ENCODE results near the gene CSRP3. TPM values are rescaled to one million over a fixed set of nuclear protein-coding genes. Genes with fewer than 3 reads are reported as not detected.

CSRP3 gene
- polyA plus RNA-seq, 3 donors from 2014 or later, result not detected

- Mint-ChIP-seq H3K27me3 (ENCODE audit: low read depth in 3 of 3) (peaks cover 0 to 2% (median 0%) of the 10 kb centered on the region in 3 donors), H3K27ac (no peak overlapping the region), H3K9me3 (no peaks in the 10 kb centered on the region), H3K4me3 (no peak overlapping the region), H3K4me1 (no peaks in the 10 kb centered on the region), H3K36me3 (peaks cover 4 to 18% (median 7%) of the 10 kb centered on the region in 3 donors)
- DNase-seq, result no peak
Observed at GRCh38 chr11:19187833-19188258, 13.9 kb downstream of the CSRP3 start.

GRCh38 chr11:19187114-19187832 is 14.5 kb downstream of the CSRP3 start:
- H3K9me3 Mint-ChIP-seq, result no peaks in the 10 kb centered on the region
- H3K27me3 Mint-ChIP-seq (ENCODE audit: low read depth in 3 of 3), result no peaks in the 10 kb centered on the region
- no peak for DNase-seq
- peaks cover 4 to 18% (median 7%) of the 10 kb centered on the region in 3 donors for H3K36me3 Mint-ChIP-seq
- H3K27ac Mint-ChIP-seq, result no peak overlapping the region
- H3K4me3 Mint-ChIP-seq, result no peak overlapping the region
- no peaks in the 10 kb centered on the region for H3K4me1 Mint-ChIP-seq

GRCh38 chr11:19185516-19186052 is 16.2 kb downstream of the CSRP3 start:
- no peak overlapping the region for H3K4me3 Mint-ChIP-seq
- H3K4me1 Mint-ChIP-seq, result no peaks in the 10 kb centered on the region
- no peaks in the 10 kb centered on the region for H3K27me3 Mint-ChIP-seq (ENCODE audit: low read depth in 3 of 3)
- peaks cover 4 to 18% (median 12%) of the 10 kb centered on the region in 3 donors for H3K36me3 Mint-ChIP-seq
- H3K9me3 Mint-ChIP-seq, result no peaks in the 10 kb centered on the region
- DNase-seq, result no peak
- no peak overlapping the region for H3K27ac Mint-ChIP-seq

GRCh38 chr11:19185036-19185435 is 16.7 kb downstream of the CSRP3 start:
- Mint-ChIP-seq H3K36me3 (peaks cover 4 to 23% (median 12%) of the 10 kb centered on the region in 3 donors), H3K4me3 (no peak overlapping the region), H3K4me1 (no peaks in the 10 kb centered on the region), H3K27ac (no peak overlapping the region), H3K27me3 (ENCODE audit: low read depth in 3 of 3) (no peaks in the 10 kb centered on the region), H3K9me3 (no peaks in the 10 kb centered on the region)
- no peak for DNase-seq

GRCh38 chr11:19183646-19184045 is 18.1 kb downstream of the CSRP3 start:
- no peaks in the 10 kb centered on the region for H3K9me3 Mint-ChIP-seq
- no peak overlapping the region for H3K4me3 Mint-ChIP-seq
- H3K27me3 Mint-ChIP-seq (ENCODE audit: low read depth in 3 of 3), result no peaks in the 10 kb centered on the region
- peaks cover 4 to 25% (median 12%) of the 10 kb centered on the region in 3 donors for H3K36me3 Mint-ChIP-seq
- no peak for DNase-seq
- H3K4me1 Mint-ChIP-seq, result no peaks in the 10 kb centered on the region
- H3K27ac Mint-ChIP-seq, result no peak overlapping the region

- Mint-ChIP-seq H3K4me3 (no peak overlapping the region), H3K9me3 (no peaks in the 10 kb centered on the region), H3K27ac (no peak overlapping the region), H3K36me3 (peaks cover 4 to 26% (median 19%) of the 10 kb centered on the region in 3 donors), H3K4me1 (no peaks in the 10 kb centered on the region), H3K27me3 (ENCODE audit: low read depth in 3 of 3) (no peaks in the 10 kb centered on the region)
- no peak for DNase-seq
Observed at GRCh38 chr11:19181531-19182261, 20.1 kb downstream of the CSRP3 start.

- peaks cover 25 to 44% (median 35%) of the 10 kb centered on the region in 3 donors for H3K36me3 Mint-ChIP-seq
- no peak overlapping the region for H3K4me3 Mint-ChIP-seq
- DNase-seq, result no peak
- no peaks in the 10 kb centered on the region for H3K9me3 Mint-ChIP-seq
- no peaks in the 10 kb centered on the region for H3K4me1 Mint-ChIP-seq
- peaks cover 0 to 2% (median 0%) of the 10 kb centered on the region in 3 donors for H3K27me3 Mint-ChIP-seq (ENCODE audit: low read depth in 3 of 3)
- no peak overlapping the region for H3K27ac Mint-ChIP-seq
Observed at GRCh38 chr11:19176629-19177186, 25.1 kb downstream of the CSRP3 start.

- peaks cover 0 to 2% (median 0%) of the 10 kb centered on the region in 3 donors for H3K27me3 Mint-ChIP-seq (ENCODE audit: low read depth in 3 of 3)
- no peaks in the 10 kb centered on the region for H3K9me3 Mint-ChIP-seq
- H3K27ac Mint-ChIP-seq, result no peak overlapping the region
- H3K36me3 Mint-ChIP-seq, result peaks cover 26 to 48% (median 41%) of the 10 kb centered on the region in 3 donors
- H3K4me3 Mint-ChIP-seq, result no peak overlapping the region
- no peaks in the 10 kb centered on the region for H3K4me1 Mint-ChIP-seq
- DNase-seq, result no peak
Observed at GRCh38 chr11:19173964-19174638, 27.7 kb downstream of the CSRP3 start.

- H3K27ac Mint-ChIP-seq, result peak overlapping the region in 1 of 6 donors; percentile 45
- no peaks in the 10 kb centered on the region for H3K4me1 Mint-ChIP-seq
- peaks cover 0 to 2% (median 0%) of the 10 kb centered on the region in 3 donors for H3K27me3 Mint-ChIP-seq (ENCODE audit: low read depth in 3 of 3)
- no peaks in the 10 kb centered on the region for H3K9me3 Mint-ChIP-seq
- H3K4me3 Mint-ChIP-seq, result no peak overlapping the region
- H3K36me3 Mint-ChIP-seq, result peaks cover 35 to 51% (median 45%) of the 10 kb centered on the region in 3 donors
- no peak for DNase-seq
Observed at GRCh38 chr11:19173004-19173689, 28.6 kb downstream of the CSRP3 start.

- DNase-seq, result no peak
- no peak overlapping the region for H3K4me3 Mint-ChIP-seq
- H3K27ac Mint-ChIP-seq, result no peak overlapping the region
- H3K27me3 Mint-ChIP-seq (ENCODE audit: low read depth in 3 of 3), result no peaks in the 10 kb centered on the region
- H3K36me3 Mint-ChIP-seq, result peaks cover 39 to 67% (median 45%) of the 10 kb centered on the region in 3 donors
- peaks cover 1 to 7% of the 10 kb centered on the region in 2 donors for H3K4me1 Mint-ChIP-seq
- H3K9me3 Mint-ChIP-seq, result no peaks in the 10 kb centered on the region
Observed at GRCh38 chr11:19168090-19168489, 33.7 kb downstream of the CSRP3 start.

GRCh38 chr11:19164881-19165280 is 36.9 kb downstream of the CSRP3 start:
- H3K36me3 Mint-ChIP-seq, result peaks cover 26 to 62% (median 46%) of the 10 kb centered on the region in 3 donors
- no peaks in the 10 kb centered on the region for H3K9me3 Mint-ChIP-seq
- no peak overlapping the region for H3K27ac Mint-ChIP-seq
- peaks cover 6 to 18% of the 10 kb centered on the region in 2 donors for H3K4me1 Mint-ChIP-seq
- no peaks in the 10 kb centered on the region for H3K27me3 Mint-ChIP-seq (ENCODE audit: low read depth in 3 of 3)
- no peak overlapping the region for H3K4me3 Mint-ChIP-seq
- no peak for DNase-seq

GRCh38 chr11:19164230-19164855 is 37.4 kb downstream of the CSRP3 start:
- Mint-ChIP-seq H3K4me1 (peaks cover 6 to 18% of the 10 kb centered on the region in 2 donors), H3K27ac (no peak overlapping the region), H3K4me3 (no peak overlapping the region), H3K27me3 (ENCODE audit: low read depth in 3 of 3) (no peaks in the 10 kb centered on the region), H3K9me3 (no peaks in the 10 kb centered on the region), H3K36me3 (peaks cover 29 to 64% (median 46%) of the 10 kb centered on the region in 3 donors)
- no peak for DNase-seq

- Mint-ChIP-seq H3K27me3 (ENCODE audit: low read depth in 3 of 3) (no peaks in the 10 kb centered on the region), H3K4me3 (no peak overlapping the region), H3K36me3 (peaks cover 26 to 67% (median 41%) of the 10 kb centered on the region in 3 donors), H3K4me1 (peaks cover 6 to 18% of the 10 kb centered on the region in 2 donors), H3K27ac (peak overlapping the region in 1 of 6 donors; percentile 17), H3K9me3 (no peaks in the 10 kb centered on the region)
- no peak for DNase-seq
Observed at GRCh38 chr11:19163617-19164016, 38.2 kb downstream of the CSRP3 start.

Data from immature natural killer cell (primary cell).